Panc1 (cell line): ENCODE data around the gene ZSCAN21. TPM values are rescaled to one million over a fixed set of nuclear protein-coding genes. Genes with fewer than 3 reads are reported as not detected.

Source experiments
- ATAC-seq: fragments of 200-7000 bp; cut with Tn5 transposase; 2 replicates; pipeline ENCODE4 v1.9.1; 2020; ENCODE audit warnings: mild to moderate bottlenecking, moderate library complexity
- BruUV-seq: library from RNA; stranded (reverse); fragments of 400-500 nt; replicated peaks from 2 replicates; lab custom pipeline; 2021; lab: Mats Ljungman, UMichigan
- CTCF ChIA-PET: fragments of 300-600 bp; sonication (Branson Sonifier 250); formaldehyde crosslinking; loops from one replicate; lab custom pipeline; 2022; ENCODE audit warnings: antibody characterized with exemption; lab: Charles Lee
- POLR2A ChIA-PET: fragments of 300-600 bp; sonication (Branson Sonifier 250); formaldehyde crosslinking; loops from one replicate; lab custom pipeline; 2022; ENCODE audit warnings: antibody characterized with exemption; lab: Charles Lee
- DNase-seq: peaks from one replicate; pipeline ENCODE4 v3.0.0-alpha.2; 2010; ENCODE audit warnings: low read depth, low spot score
- H3K27ac ChIP-seq: 2 replicates; pipeline ENCODE4 v1.5.1; 2011; ENCODE audit warnings: mild to moderate bottlenecking, low read length, inconsistent platforms
- H3K27me3 ChIP-seq: fragments of 200-500 bp; sonication (Bioruptor generic); 2 replicates; pipeline ENCODE4 v1.6.0; 2014; ENCODE audit warnings: low read length, inconsistent platforms; ENCODE audit not compliant: control insufficient read depth, insufficient read depth
- H3K36me3 ChIP-seq: fragments of 200-500 bp; sonication (Bioruptor generic); 2 replicates; pipeline ENCODE4 v1.5.1; 2014; ENCODE audit warnings: inconsistent platforms, mild to moderate bottlenecking, low read length, moderate library complexity; ENCODE audit not compliant: control insufficient read depth, insufficient read depth
- H3K4me1 ChIP-seq: 2 replicates; pipeline ENCODE4 v1.5.1; 2011; ENCODE audit warnings: inconsistent platforms, mild to moderate bottlenecking, low read length, moderate library complexity; ENCODE audit not compliant: control insufficient read depth, insufficient read depth
- H3K4me3 ChIP-seq, 2 experiments: 2 replicates each; pipeline ENCODE4 v1.5.1; 2011 to 2012; ENCODE audit warnings: low read depth in 2 of 2, low read length in 2 of 2, mild to moderate bottlenecking in 2 of 2, inconsistent platforms in 1 of 2, moderate library complexity in 1 of 2
- H3K9me3 ChIP-seq: fragments of 200-500 bp; sonication (Bioruptor generic); 2 replicates; pipeline ENCODE4 v1.5.1; 2014; ENCODE audit warnings: low read depth, mild to moderate bottlenecking, inconsistent platforms, low read length, moderate library complexity; ENCODE audit not compliant: control insufficient read depth, insufficient read depth
- POLR2AphosphoS5 ChIP-seq: IDR thresholded peaks from 2 replicates; pipeline ENCODE4 v1.6.1; 2012; ENCODE audit warnings: mild to moderate bottlenecking, low read depth, low read length, moderate library complexity
- SIN3A ChIP-seq: IDR thresholded peaks from 2 replicates; pipeline ENCODE4 v1.6.1; 2012; ENCODE audit warnings: low read depth, mild to moderate bottlenecking, low read length, moderate library complexity, borderline replicate concordance; ENCODE audit not compliant: insufficient read depth
- TCF7L2 ChIP-seq: IDR thresholded peaks from 2 replicates; pipeline ENCODE4 v1.6.1; 2011; ENCODE audit warnings: mild to moderate bottlenecking, low read depth, low read length, inconsistent platforms
- in situ Hi-C: cut with HindIII; loops from 2 replicates; pipeline ENCODE4 v1.10.0; 2016; ENCODE audit warnings: low sequenced_read_pairs, low pct_unique_long_range_greater_than_20kb
- intact Hi-C: fragments of 100-400 bp; cut with micrococcal nuclease; formaldehyde crosslinking; loops from one replicate; pipeline ENCODE4 v1.10.0; 2022; ENCODE audit not compliant: unreplicated experiment
- total RNA-seq: library from RNA; stranded (reverse); gene quantifications from one replicate; pipeline ENCODE4 v1.2.1, GENCODE V29; 2021; ENCODE audit not compliant: unreplicated experiment
- TF ChIP-seq, protein P1 (sequence below), 2 experiments: IDR thresholded peaks; 2 replicates each; pipeline ENCODE4 v1.6.1; 2011 to 2012; ENCODE audit warnings: low read depth in 2 of 2, control low read depth in 1 of 2, low read length in 1 of 2, mild to moderate bottlenecking in 1 of 2, moderate library complexity in 1 of 2; ENCODE audit not compliant: insufficient read depth in 1 of 2
- TF ChIP-seq, protein P2 (sequence below): fragments of 450-650 bp; IDR thresholded peaks from 2 replicates; pipeline ENCODE4 v1.5.1; 2017; ENCODE audit warnings: mild to moderate bottlenecking

The ZSCAN21 gene
- total RNA-seq, 1 experiment from 2014 or later = 13.4 TPM

DNA sequence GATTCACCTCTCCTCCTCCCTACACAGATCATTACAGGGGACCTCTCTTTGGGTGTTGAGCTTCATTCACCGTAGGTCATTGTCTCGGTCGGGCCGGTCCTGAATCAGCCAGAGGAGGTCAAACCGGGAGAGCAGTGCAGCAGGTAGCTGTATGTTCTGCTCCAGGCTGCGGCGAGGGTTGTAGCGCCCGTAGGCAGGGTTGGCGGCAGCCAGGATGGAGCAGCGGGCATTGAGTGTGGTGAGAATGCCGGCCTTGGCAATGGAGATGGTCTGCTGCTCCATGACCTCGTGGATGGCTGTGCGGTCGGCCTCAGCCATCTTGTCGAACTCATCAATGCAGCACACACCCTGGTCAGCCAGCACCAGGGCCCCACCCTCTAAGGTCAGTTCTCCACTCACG lies 46.1 kb downstream of the ZSCAN21 start:
- Histone ChIP-seq H3K27ac (peak overlapping the region; percentile 36; the same call in 1 of the 2 replicates), H3K27me3 (no peaks in the 10 kb centered on the region), H3K36me3 (peaks cover 53% of the 10 kb centered on the region), H3K4me1 (peaks cover 25% of the 10 kb centered on the region), H3K4me3 (no peak overlapping the region), H3K9me3 (no peaks in the 10 kb centered on the region)
- POLR2A ChIA-PET = no interaction called here
- intact Hi-C loops (no loop called here), in situ Hi-C loops (no loop called here)
- CTCF ChIA-PET = no interaction called here
- no TSS peak for BruUV-seq
- no peak for DNase-seq
- no peak for ATAC-seq
- no peak for TF ChIP-seq TCF7L2
- TF ChIP-seq POLR2AphosphoS5 = no peak
- TF ChIP-seq SIN3A = no peak
- TF ChIP-seq, protein P1, sequence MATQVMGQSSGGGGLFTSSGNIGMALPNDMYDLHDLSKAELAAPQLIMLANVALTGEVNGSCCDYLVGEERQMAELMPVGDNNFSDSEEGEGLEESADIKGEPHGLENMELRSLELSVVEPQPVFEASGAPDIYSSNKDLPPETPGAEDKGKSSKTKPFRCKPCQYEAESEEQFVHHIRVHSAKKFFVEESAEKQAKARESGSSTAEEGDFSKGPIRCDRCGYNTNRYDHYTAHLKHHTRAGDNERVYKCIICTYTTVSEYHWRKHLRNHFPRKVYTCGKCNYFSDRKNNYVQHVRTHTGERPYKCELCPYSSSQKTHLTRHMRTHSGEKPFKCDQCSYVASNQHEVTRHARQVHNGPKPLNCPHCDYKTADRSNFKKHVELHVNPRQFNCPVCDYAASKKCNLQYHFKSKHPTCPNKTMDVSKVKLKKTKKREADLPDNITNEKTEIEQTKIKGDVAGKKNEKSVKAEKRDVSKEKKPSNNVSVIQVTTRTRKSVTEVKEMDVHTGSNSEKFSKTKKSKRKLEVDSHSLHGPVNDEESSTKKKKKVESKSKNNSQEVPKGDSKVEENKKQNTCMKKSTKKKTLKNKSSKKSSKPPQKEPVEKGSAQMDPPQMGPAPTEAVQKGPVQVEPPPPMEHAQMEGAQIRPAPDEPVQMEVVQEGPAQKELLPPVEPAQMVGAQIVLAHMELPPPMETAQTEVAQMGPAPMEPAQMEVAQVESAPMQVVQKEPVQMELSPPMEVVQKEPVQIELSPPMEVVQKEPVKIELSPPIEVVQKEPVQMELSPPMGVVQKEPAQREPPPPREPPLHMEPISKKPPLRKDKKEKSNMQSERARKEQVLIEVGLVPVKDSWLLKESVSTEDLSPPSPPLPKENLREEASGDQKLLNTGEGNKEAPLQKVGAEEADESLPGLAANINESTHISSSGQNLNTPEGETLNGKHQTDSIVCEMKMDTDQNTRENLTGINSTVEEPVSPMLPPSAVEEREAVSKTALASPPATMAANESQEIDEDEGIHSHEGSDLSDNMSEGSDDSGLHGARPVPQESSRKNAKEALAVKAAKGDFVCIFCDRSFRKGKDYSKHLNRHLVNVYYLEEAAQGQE (IDR thresholded peaks at IDR 0.05; ENCODE audit: insufficient read depth in 1 of 2, low read depth in 2 of 2, low read length in 1 of 2) = no peak
- TF ChIP-seq, protein P2, sequence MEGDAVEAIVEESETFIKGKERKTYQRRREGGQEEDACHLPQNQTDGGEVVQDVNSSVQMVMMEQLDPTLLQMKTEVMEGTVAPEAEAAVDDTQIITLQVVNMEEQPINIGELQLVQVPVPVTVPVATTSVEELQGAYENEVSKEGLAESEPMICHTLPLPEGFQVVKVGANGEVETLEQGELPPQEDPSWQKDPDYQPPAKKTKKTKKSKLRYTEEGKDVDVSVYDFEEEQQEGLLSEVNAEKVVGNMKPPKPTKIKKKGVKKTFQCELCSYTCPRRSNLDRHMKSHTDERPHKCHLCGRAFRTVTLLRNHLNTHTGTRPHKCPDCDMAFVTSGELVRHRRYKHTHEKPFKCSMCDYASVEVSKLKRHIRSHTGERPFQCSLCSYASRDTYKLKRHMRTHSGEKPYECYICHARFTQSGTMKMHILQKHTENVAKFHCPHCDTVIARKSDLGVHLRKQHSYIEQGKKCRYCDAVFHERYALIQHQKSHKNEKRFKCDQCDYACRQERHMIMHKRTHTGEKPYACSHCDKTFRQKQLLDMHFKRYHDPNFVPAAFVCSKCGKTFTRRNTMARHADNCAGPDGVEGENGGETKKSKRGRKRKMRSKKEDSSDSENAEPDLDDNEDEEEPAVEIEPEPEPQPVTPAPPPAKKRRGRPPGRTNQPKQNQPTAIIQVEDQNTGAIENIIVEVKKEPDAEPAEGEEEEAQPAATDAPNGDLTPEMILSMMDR = no peak

DNA sequence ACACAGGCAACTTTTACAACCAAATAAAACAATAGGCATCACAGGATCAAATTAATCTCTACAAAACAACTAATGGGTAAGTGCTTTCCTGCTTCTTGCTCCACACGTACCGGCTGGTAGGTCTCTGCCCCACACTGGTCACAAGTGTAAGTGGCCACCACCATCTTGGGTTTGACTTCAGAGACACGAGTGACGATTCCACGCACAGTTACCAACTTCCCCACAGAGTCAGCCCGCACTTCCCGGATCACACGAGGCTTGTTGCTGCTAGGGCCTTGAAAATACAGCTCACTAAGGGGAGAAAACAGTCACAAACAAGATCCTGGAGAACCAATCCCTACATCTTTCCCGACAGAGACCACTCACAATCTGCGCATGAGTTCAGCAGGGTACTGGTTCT lies 49.3 kb downstream of the ZSCAN21 start:
- intact Hi-C loops = no loop called here
- no peak for DNase-seq
- peaks cover 22% of the 10 kb centered on the region for H3K4me1 ChIP-seq
- ChIA-PET POLR2A (no interaction called here), CTCF (no interaction called here)
- no TSS peak for BruUV-seq
- H3K9me3 ChIP-seq = no peaks in the 10 kb centered on the region
- H3K36me3 ChIP-seq = peaks cover 53% of the 10 kb centered on the region
- H3K27me3 ChIP-seq = no peaks in the 10 kb centered on the region
- ATAC-seq = no peak
- peak overlapping the region; percentile 82 to 89 for H3K4me3 ChIP-seq
- TF ChIP-seq, protein P1 (IDR thresholded peaks at IDR 0.05; ENCODE audit: insufficient read depth in 1 of 2, low read depth in 2 of 2, low read length in 1 of 2) = no peak
- TF ChIP-seq TCF7L2 (no peak), SIN3A (no peak), POLR2AphosphoS5 (no peak)
- TF ChIP-seq, protein P2 = no peak
- peak overlapping the region; percentile 93 for H3K27ac ChIP-seq
- in situ Hi-C loops = no loop called here
